Transverse colon (tissue), 4 donors: ENCODE measurements around the gene STN1.
A peak's percentile ranks its signal among the peaks of the same experiment; 100 is the strongest.

Source experiments
- POLR2A ChIP-seq: fragments of 450-650 bp; IDR thresholded peaks from one replicate; pipeline ENCODE4 v1.6.1; 2016; ENCODE audit warnings: antibody characterized with exemption, mild to moderate bottlenecking, moderate library complexity
- POLR2AphosphoS5 ChIP-seq, 3 donors: sonication (generic); formaldehyde crosslinking; IDR thresholded peaks; one replicate each; pipeline ENCODE4 v1.6.1; 2016; ENCODE audit warnings: antibody characterized with exemption in 3 of 3
- TF ChIP-seq, protein P1 (sequence below), 5 experiments: fragments of 200-600 bp in 3 of 5; fragments of 450-650 bp in 2 of 5; sonication (generic) in 3 of 5; IDR thresholded peaks; 1 replicate in 2 of 5; 2 replicates in 3 of 5; pipeline ENCODE4 v1.5.1; 2016 to 2017; ENCODE audit warnings: antibody characterized with exemption in 5 of 5, inconsistent platforms in 3 of 5, mild to moderate bottlenecking in 2 of 5, moderate library complexity in 1 of 5

DNA sequence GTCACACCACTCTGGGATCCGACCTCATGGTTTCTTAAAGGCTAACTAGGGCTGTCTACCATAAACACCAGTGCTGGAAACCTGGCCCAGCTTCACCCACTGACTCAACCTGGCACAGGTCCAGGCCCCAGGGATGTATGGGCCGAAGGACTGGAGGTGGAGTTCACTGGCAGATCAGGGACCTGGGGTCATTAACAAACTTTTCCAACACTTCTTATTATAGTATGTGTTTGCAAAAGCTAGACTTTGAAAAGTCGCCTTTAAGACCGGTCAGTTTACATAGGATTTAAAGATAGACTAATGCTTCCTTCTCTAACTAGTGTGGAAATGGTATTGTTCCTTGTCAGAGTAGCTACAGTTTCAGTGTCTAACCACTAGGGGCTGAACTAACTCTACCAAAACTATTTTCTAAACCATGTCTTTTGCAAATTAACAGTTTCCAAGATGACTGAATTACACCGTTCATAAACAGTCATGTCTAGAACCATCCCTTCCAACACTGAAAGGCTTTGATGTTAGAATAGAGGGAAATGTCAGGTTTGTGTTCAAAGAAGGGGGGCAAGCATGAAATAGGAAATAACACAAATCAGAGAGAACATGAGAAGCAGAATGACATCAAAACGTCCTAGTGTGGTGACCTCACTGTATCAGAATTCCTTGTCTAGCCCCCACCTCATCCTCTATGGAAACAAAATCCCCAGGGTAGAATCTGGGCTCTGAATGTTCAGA lies 29.7 kb downstream of the STN1 start:
- TF ChIP-seq, protein P1, sequence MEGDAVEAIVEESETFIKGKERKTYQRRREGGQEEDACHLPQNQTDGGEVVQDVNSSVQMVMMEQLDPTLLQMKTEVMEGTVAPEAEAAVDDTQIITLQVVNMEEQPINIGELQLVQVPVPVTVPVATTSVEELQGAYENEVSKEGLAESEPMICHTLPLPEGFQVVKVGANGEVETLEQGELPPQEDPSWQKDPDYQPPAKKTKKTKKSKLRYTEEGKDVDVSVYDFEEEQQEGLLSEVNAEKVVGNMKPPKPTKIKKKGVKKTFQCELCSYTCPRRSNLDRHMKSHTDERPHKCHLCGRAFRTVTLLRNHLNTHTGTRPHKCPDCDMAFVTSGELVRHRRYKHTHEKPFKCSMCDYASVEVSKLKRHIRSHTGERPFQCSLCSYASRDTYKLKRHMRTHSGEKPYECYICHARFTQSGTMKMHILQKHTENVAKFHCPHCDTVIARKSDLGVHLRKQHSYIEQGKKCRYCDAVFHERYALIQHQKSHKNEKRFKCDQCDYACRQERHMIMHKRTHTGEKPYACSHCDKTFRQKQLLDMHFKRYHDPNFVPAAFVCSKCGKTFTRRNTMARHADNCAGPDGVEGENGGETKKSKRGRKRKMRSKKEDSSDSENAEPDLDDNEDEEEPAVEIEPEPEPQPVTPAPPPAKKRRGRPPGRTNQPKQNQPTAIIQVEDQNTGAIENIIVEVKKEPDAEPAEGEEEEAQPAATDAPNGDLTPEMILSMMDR (IDR thresholded peaks at IDR 0.05): peak; percentile 80 to 97 (median 85)
- TF ChIP-seq POLR2A: no peak
- TF ChIP-seq POLR2AphosphoS5 (IDR thresholded peaks at IDR 0.05): peak; percentile 47 to 71 (median 61)
